A204.1 (cell line): ENCODE measurements around the gene OGFOD3.
"Not testable (repeated sequence)": the region's sequence is repeated elsewhere in the genome, so short reads cannot be mapped to it uniquely, and the experiment has no call there.

ENCODE experiments used
- FAIRE-seq: peaks from 2 replicates; lab custom pipeline; 2012; peaks lifted over from hg19 to GRCh38; lab: Jason Lieb, UNC

OGFOD3 gene

GRCh38 chr17:82351254-82351712 lies 67.1 kb downstream of the OGFOD3 start:
- FAIRE-seq = no peak

DNA sequence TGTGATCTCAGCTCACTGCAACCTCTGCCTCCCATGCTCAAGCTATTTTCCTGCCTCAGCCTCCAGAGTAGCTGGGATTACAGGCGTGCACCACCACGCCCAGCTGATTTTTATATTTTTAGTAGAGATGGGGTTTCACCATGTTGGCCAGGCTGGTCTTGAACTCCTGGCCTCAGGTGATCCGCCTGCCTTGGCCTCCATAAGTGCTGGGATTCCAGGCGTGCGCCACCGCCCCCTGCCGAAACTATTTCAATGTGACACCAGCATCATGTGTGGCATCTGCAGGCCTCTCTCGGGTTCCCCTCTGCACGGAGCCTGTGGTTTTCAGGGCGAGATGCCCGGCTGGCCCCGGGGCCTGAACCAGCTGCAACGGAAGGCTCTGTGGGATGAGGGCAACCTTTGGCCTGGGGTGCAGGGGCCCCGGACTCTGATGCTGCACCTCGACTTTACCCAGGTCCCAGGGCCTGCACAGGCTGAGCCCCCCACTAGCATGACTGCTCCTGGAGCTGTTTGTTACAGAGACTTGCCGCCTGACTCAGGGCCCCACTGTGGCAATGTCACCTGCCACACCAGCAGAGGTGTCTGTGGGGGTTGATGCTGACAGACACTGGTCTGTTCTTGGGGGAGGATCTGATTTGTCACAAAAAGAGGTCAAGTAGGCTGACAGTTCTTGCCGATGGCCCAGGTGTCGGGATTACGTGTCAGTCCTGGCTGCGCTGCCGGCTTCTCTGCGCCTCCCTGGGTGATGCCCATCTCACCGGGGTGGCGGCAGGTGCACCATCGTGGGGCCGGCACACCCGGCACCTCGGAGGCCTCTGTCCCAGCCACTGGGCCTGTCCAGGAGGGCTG lies 68.0 kb downstream of the OGFOD3 start:
- FAIRE-seq = no peak

DNA sequence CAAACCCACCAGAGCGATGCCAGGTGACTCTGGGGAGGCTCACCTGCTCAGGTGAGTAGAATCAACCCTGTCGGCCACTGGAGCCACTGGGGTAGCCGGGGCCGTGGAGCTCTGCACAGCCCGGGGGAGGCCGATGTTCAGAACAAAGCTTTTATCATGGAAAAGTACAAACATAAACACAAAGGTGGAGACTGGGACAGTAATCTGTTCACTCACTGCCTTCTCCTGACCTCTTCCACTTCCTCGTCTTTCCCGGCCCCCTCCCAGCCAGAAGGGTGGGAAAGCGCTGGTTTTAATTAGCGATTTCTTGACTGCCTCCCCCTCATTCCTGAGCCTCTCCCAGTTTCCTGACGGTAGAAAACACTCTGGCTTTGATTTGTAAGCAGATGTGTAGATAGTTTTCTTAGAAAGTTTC lies 69.1 kb downstream of the OGFOD3 start:
- no peak for FAIRE-seq

- FAIRE-seq = no peak
These were observed 69.5 kb downstream of the OGFOD3 start for GRCh38 chr17:82348866-82349265.

DNA sequence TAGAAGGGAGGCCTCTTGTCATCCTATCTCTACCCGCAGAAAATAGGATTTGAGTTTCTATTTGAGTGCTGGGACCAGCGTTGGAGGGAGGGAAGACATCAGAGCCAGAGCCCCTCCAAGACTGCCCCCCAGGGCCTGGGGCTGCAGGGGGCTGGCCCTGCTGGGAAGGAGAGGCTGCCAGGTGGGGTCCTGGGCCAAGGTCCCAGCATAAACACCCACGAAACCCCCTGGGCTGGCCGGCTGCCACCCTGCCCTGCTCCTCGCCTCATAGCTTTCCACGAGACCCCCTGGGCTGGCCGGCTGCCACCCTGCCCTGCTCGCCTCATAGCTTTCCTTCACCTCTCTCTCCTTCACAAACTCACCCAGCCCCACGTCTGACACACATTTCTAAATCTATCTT lies 70.0 kb downstream of the OGFOD3 start:
- FAIRE-seq = no peak

- not testable (repeated sequence) for FAIRE-seq
These were observed 70.4 kb downstream of the OGFOD3 start for GRCh38 chr17:82347994-82348393.

DNA sequence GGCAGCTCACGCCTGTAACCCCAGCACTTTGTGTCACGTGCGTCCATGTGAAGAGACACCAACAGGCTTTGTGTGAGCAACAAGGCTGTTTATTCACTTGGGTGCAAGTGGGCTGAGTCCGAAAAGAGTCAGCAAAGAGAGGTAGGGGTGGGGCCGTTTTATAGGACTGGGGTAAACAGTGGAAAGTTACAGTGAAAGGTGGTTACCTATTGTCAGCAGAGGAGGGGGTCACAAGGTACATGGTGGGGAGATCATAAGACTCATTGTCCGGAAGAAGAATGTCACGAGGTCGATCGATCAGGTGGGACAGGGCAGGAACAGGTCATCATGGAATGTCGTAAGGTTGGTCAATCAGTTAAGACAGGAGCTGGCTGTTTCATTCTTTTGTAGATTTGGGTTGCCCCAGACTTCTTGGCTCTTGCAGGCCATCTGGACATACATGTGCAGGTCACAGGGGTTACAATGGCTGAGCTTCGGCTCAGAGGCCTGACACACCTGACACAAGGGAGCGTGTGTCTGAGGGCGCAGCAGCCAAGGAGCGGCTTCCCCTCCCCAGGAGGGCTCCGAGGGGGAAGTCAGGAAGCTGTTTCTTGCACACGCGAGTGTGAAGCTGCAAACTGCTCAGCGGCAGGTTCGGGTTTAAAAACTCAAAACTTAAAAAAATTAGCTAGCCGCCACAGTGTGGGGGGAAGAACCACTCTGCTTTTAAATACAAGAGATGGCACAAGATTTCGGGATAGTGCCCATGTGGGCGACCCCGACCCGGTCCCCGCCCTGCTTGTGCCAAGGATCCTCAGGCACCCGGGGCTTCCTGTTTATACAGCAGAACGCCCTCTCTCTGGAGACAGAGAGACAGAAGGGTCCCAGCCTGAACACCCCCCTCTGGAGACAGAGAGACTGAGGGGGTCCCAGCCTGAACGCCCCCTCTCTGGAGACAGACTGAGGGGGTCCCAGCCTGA lies 71.8 kb downstream of the OGFOD3 start:
- FAIRE-seq = no peak

DNA sequence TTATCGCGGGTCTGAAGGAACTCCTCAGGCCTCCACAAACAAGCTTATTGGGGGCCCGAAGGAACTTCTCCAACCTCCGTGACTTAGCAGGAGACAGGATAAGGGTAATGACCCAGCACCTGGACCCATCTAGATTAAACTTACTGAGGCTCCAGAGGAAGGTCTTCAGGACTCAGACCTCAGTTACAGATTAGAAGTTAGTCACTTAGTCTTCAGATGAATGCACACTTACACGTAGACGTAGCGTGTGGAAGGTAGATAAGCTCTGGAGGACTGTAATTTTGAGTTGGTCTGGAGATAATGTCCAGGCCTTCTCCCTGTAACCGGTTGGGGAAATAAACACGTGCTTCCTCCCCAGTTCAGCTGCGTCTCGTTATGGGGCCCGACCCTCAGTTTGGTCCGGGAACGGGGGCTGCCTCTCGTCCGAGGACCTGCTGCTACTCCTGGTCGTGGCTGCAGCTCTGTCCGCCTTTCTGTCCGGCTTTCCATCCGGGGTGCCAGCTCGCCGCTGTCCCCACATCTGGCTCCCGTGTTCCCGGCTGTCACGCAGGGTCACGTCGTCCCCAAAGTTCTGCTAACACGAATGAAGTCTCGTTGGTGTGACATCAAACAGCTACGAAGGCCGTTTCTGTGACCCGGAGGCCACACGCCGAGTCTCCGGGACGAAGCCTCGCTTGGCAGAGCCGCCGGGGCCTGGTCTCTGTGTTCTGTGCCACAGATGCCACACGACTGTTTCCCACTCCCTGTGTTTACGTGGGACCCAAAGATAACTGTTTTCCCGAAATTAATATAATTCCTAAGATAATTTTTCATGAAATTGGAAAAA lies 73.0 kb downstream of the OGFOD3 start:
- FAIRE-seq = no peak

DNA sequence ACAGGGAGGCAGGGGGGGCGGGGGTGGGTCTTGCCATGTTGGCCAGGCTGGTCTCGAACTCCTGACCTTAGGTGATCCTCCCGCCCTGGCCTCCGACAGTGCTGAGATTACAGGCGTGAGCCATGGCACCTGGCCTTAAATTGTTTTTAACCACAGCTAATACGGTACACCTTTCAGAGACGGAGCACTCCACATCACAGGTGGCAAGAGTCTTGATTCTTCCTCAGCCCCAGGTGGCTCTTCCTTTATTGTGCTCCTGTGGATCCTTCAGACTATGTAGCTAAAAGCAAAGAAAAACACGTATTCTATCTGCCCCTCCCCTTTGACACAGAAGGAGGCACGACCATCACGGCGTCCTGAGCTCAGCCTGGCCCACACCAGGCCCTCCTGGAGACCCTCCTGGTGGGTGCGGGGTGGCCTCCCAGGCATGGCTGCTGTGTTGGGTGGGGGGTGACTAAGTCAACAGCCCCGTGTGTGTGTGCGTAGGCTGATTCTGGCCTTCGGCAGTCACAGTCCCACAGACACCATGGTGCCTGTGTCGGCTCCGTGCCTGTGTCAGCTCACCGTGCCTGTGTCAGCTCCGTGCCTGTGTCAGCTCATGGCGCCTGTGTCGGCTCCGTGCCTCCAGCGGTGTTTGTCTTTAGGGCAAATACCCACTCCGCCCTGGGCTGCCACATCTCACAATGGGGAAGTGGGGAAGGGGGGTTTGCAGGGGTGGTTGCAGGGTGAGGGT lies 74.0 kb downstream of the OGFOD3 start:
- no peak for FAIRE-seq

DNA sequence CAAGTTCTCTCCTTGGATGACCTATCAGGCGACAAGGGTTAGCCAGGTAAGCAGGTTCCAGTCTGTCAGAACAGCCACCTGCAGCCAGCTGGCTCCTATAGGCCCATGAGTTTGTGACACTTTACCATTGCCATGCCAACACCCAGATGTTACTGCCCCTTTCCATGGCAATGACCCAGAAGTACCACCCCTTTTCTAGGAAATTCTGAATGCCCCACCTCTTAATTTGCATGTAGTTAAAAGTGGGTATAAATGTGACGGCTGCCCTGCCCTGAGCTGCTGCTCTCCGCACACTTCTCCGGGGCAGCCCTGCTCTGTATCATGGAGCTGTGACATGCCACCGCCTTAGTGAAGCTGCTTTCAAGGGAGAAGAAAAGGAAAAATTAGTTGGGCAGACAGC lies 74.8 kb downstream of the OGFOD3 start:
- no peak for FAIRE-seq

- no peak for FAIRE-seq
These were observed 75.9 kb downstream of the OGFOD3 start for GRCh38 chr17:82342361-82343079.

GRCh38 chr17:82339634-82340580 lies 78.5 kb downstream of the OGFOD3 start:
- no peak for FAIRE-seq
